IPS-15b (cell line): ENCODE data around the gene CEP112.
"Not testable (repeated sequence)": the region's sequence is repeated elsewhere in the genome, so short reads cannot be mapped to it uniquely, and the experiment has no call there.

Experiments
- H3K27me3 ChIP-seq: one replicate; pipeline ENCODE4 v1.6.1; 2013; ENCODE audit warnings: low read length; ENCODE audit not compliant: control insufficient read depth, insufficient read depth
- H3K36me3 ChIP-seq: one replicate; pipeline ENCODE4 v1.6.1; 2013; ENCODE audit warnings: low read length; ENCODE audit not compliant: control insufficient read depth, insufficient read depth
- H3K4me1 ChIP-seq: one replicate; pipeline ENCODE4 v1.6.1; 2013; ENCODE audit warnings: mild to moderate bottlenecking, low read length; ENCODE audit not compliant: control insufficient read depth, insufficient read depth
- H3K4me3 ChIP-seq: one replicate; pipeline ENCODE4 v1.5.1; 2013; ENCODE audit warnings: low read depth, low read length
- H3K9ac ChIP-seq: one replicate; pipeline ENCODE4 v1.6.1; 2013; ENCODE audit warnings: low read depth, mild to moderate bottlenecking, low read length
- H3K9me3 ChIP-seq: one replicate; pipeline ENCODE4 v1.6.1; 2013; ENCODE audit warnings: mild to moderate bottlenecking, low read length; ENCODE audit not compliant: control insufficient read depth, insufficient read depth

The CEP112 gene

GRCh38 chr17:65824901-65825300, 367.0 kb downstream of the CEP112 start:
- H3K36me3 ChIP-seq, result no peaks in the 10 kb centered on the region
- H3K27me3 ChIP-seq, result no peaks in the 10 kb centered on the region
- no peak overlapping the region for H3K9ac ChIP-seq
- H3K9me3 ChIP-seq, result no peaks in the 10 kb centered on the region
- no peak overlapping the region for H3K4me3 ChIP-seq
- H3K4me1 ChIP-seq, result no peaks in the 10 kb centered on the region

GRCh38 chr17:65823713-65824112, 368.2 kb downstream of the CEP112 start:
- Histone ChIP-seq H3K9me3 (no peaks in the 10 kb centered on the region), H3K9ac (no peak overlapping the region), H3K27me3 (no peaks in the 10 kb centered on the region), H3K4me3 (no peak overlapping the region), H3K36me3 (no peaks in the 10 kb centered on the region), H3K4me1 (no peaks in the 10 kb centered on the region)

- H3K9ac ChIP-seq, result no peak overlapping the region
- H3K27me3 ChIP-seq, result no peaks in the 10 kb centered on the region
- H3K9me3 ChIP-seq, result no peaks in the 10 kb centered on the region
- no peaks in the 10 kb centered on the region for H3K4me1 ChIP-seq
- H3K4me3 ChIP-seq, result no peak overlapping the region
- no peaks in the 10 kb centered on the region for H3K36me3 ChIP-seq
Measured at GRCh38 chr17:65820811-65821210, 371.1 kb downstream of the CEP112 start.

GRCh38 chr17:65820306-65820705, 371.6 kb downstream of the CEP112 start:
- no peaks in the 10 kb centered on the region for H3K4me1 ChIP-seq
- no peaks in the 10 kb centered on the region for H3K9me3 ChIP-seq
- no peak overlapping the region for H3K9ac ChIP-seq
- no peaks in the 10 kb centered on the region for H3K36me3 ChIP-seq
- no peaks in the 10 kb centered on the region for H3K27me3 ChIP-seq
- H3K4me3 ChIP-seq, result no peak overlapping the region

- Histone ChIP-seq H3K36me3 (no peaks in the 10 kb centered on the region), H3K9ac (no peak overlapping the region), H3K4me1 (no peaks in the 10 kb centered on the region), H3K27me3 (no peaks in the 10 kb centered on the region), H3K4me3 (no peak overlapping the region), H3K9me3 (no peaks in the 10 kb centered on the region)
Measured at GRCh38 chr17:65819810-65820209, 372.1 kb downstream of the CEP112 start.

GRCh38 chr17:65817951-65818350, 374.0 kb downstream of the CEP112 start:
- no peak overlapping the region for H3K9ac ChIP-seq
- H3K4me3 ChIP-seq, result no peak overlapping the region
- H3K27me3 ChIP-seq, result no peaks in the 10 kb centered on the region
- H3K36me3 ChIP-seq, result no peaks in the 10 kb centered on the region
- H3K9me3 ChIP-seq, result no peaks in the 10 kb centered on the region
- H3K4me1 ChIP-seq, result no peaks in the 10 kb centered on the region

GRCh38 chr17:65814418-65814817, 377.5 kb downstream of the CEP112 start:
- Histone ChIP-seq H3K27me3 (no peaks in the 10 kb centered on the region), H3K9ac (no peak overlapping the region), H3K9me3 (no peaks in the 10 kb centered on the region), H3K4me1 (no peaks in the 10 kb centered on the region), H3K4me3 (no peak overlapping the region), H3K36me3 (no peaks in the 10 kb centered on the region)

GRCh38 chr17:65813306-65813705, 378.6 kb downstream of the CEP112 start:
- no peak overlapping the region for H3K9ac ChIP-seq
- H3K4me1 ChIP-seq, result no peaks in the 10 kb centered on the region
- H3K36me3 ChIP-seq, result no peaks in the 10 kb centered on the region
- no peaks in the 10 kb centered on the region for H3K9me3 ChIP-seq
- no peaks in the 10 kb centered on the region for H3K27me3 ChIP-seq
- no peak overlapping the region for H3K4me3 ChIP-seq

- no peaks in the 10 kb centered on the region for H3K27me3 ChIP-seq
- no peaks in the 10 kb centered on the region for H3K9me3 ChIP-seq
- H3K4me3 ChIP-seq, result no peak overlapping the region
- H3K36me3 ChIP-seq, result no peaks in the 10 kb centered on the region
- no peak overlapping the region for H3K9ac ChIP-seq
- H3K4me1 ChIP-seq, result no peaks in the 10 kb centered on the region
Measured at GRCh38 chr17:65811043-65811442, 380.9 kb downstream of the CEP112 start.

- no peaks in the 10 kb centered on the region for H3K27me3 ChIP-seq
- H3K4me3 ChIP-seq, result no peak overlapping the region
- H3K4me1 ChIP-seq, result no peaks in the 10 kb centered on the region
- no peak overlapping the region for H3K9ac ChIP-seq
- H3K9me3 ChIP-seq, result no peaks in the 10 kb centered on the region
- H3K36me3 ChIP-seq, result no peaks in the 10 kb centered on the region
Measured at GRCh38 chr17:65809366-65809765, 382.6 kb downstream of the CEP112 start.

- H3K27me3 ChIP-seq, H3K9me3 ChIP-seq, H3K4me3 ChIP-seq, H3K36me3 ChIP-seq, H3K4me1 ChIP-seq, H3K9ac ChIP-seq: not testable (repeated sequence)
Measured at GRCh38 chr17:65808566-65808965, 383.4 kb downstream of the CEP112 start.

- Histone ChIP-seq H3K9ac (no peak overlapping the region), H3K4me1 (no peaks in the 10 kb centered on the region), H3K4me3 (no peak overlapping the region), H3K9me3 (no peaks in the 10 kb centered on the region), H3K36me3 (no peaks in the 10 kb centered on the region), H3K27me3 (no peaks in the 10 kb centered on the region)
Measured at GRCh38 chr17:65807361-65807760, 384.6 kb downstream of the CEP112 start.

GRCh38 chr17:65801513-65801912, 390.4 kb downstream of the CEP112 start:
- Histone ChIP-seq H3K4me1 (no peaks in the 10 kb centered on the region), H3K9me3 (no peaks in the 10 kb centered on the region), H3K9ac (no peak overlapping the region), H3K36me3 (no peaks in the 10 kb centered on the region), H3K4me3 (no peak overlapping the region), H3K27me3 (no peaks in the 10 kb centered on the region)
